ENCODE results near the gene EMC7. TPM values are rescaled to one million over a fixed set of nuclear protein-coding genes. Genes with fewer than 3 reads are reported as not detected.

Gene EMC7
- total and polyA plus RNA-seq, 9 of the 15 experiments (the other 6 are each of a cell fraction or from before 2014, with no cell fraction given), result 25.8 to 92.8 (median 49.7) TPM

DNA sequence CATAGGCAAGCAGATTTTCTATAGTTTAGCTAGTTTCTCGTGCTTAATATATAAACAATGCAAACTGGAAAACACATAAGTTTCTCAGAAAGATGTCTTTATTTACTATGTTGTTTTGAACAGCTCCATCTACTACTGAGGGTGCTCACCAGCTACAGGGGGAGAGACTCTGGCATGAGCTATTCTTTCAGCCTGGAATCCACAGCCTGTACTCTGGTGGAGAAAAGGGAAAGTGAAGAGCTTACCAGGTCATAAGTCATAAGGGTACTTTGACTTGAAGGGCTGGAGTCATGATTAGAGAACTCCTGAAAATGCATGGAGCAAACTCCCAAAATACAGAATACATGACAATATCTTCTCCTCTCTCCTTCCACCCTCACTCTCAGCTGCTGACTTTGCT, 58.3 kb downstream of the EMC7 start (continued):
- TF ChIP-seq, protein P1, sequence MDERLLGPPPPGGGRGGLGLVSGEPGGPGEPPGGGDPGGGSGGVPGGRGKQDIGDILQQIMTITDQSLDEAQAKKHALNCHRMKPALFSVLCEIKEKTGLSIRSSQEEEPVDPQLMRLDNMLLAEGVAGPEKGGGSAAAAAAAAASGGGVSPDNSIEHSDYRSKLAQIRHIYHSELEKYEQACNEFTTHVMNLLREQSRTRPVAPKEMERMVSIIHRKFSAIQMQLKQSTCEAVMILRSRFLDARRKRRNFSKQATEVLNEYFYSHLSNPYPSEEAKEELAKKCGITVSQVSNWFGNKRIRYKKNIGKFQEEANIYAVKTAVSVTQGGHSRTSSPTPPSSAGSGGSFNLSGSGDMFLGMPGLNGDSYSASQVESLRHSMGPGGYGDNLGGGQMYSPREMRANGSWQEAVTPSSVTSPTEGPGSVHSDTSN (CRISPR knock-in tag; IDR thresholded peaks at IDR 0.05; ENCODE audit: low read depth), result no peak
- TF ChIP-seq, protein P1 (tag; conservative IDR thresholded peaks at IDR 0.05; ENCODE audit: low read depth), result no peak
- TF ChIP-seq TAF15 (IDR thresholded peaks at IDR 0.05; ENCODE audit: low read depth, low read length) (no peak), ZNF707 (CRISPR knock-in tag; conservative IDR thresholded peaks at IDR 0.05) (no peak), HCFC1 (IDR thresholded peaks at IDR 0.05; ENCODE audit: low read depth, low read length) (no peak), ZBTB8A (IDR thresholded peaks at IDR 0.05; ENCODE audit: partially characterized antibody) (no peak)
- TF ChIP-seq, protein P2, sequence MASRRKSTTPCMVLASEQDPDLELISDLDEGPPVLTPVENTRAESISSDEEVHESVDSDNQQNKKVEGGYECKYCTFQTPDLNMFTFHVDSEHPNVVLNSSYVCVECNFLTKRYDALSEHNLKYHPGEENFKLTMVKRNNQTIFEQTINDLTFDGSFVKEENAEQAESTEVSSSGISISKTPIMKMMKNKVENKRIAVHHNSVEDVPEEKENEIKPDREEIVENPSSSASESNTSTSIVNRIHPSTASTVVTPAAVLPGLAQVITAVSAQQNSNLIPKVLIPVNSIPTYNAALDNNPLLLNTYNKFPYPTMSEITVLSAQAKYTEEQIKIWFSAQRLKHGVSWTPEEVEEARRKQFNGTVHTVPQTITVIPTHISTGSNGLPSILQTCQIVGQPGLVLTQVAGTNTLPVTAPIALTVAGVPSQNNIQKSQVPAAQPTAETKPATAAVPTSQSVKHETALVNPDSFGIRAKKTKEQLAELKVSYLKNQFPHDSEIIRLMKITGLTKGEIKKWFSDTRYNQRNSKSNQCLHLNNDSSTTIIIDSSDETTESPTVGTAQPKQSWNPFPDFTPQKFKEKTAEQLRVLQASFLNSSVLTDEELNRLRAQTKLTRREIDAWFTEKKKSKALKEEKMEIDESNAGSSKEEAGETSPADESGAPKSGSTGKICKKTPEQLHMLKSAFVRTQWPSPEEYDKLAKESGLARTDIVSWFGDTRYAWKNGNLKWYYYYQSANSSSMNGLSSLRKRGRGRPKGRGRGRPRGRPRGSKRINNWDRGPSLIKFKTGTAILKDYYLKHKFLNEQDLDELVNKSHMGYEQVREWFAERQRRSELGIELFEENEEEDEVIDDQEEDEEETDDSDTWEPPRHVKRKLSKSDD (conservative IDR thresholded peaks at IDR 0.05; ENCODE audit: low read length), result no peak

Measured in K562 (cell line).